Measurements from ENCODE around the gene PPP1R3F.
A peak's percentile ranks its signal among the peaks of the same experiment; 100 is the strongest.

The PPP1R3F gene

DNA sequence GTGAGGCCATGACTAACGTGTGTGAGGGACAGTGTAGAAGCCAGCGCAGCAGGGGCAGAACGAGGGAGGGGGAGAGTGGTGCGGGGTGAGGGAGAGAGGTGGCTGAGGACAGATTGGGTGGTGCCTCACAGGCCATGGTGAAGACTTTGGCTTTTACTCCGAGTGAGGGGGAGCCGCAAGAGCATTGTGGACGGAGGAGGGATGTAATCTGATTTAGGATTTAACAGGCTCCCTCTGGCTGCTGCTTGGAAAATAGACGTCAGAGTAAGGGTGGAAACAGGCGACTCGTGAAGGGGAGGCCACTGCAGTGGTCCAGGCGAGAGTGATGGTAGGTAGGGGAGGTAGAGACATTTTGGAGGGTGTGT is 13.0 kb downstream of the PPP1R3F start:
- TF ChIP-seq, protein P1, sequence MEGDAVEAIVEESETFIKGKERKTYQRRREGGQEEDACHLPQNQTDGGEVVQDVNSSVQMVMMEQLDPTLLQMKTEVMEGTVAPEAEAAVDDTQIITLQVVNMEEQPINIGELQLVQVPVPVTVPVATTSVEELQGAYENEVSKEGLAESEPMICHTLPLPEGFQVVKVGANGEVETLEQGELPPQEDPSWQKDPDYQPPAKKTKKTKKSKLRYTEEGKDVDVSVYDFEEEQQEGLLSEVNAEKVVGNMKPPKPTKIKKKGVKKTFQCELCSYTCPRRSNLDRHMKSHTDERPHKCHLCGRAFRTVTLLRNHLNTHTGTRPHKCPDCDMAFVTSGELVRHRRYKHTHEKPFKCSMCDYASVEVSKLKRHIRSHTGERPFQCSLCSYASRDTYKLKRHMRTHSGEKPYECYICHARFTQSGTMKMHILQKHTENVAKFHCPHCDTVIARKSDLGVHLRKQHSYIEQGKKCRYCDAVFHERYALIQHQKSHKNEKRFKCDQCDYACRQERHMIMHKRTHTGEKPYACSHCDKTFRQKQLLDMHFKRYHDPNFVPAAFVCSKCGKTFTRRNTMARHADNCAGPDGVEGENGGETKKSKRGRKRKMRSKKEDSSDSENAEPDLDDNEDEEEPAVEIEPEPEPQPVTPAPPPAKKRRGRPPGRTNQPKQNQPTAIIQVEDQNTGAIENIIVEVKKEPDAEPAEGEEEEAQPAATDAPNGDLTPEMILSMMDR (IDR thresholded peaks at IDR 0.05; ENCODE audit: borderline replicate concordance, insufficient read depth, low read depth, low read length) = no peak
- no peak overlapping the region for H3K4me3 ChIP-seq (ENCODE audit: low read depth, low read length)

DNA sequence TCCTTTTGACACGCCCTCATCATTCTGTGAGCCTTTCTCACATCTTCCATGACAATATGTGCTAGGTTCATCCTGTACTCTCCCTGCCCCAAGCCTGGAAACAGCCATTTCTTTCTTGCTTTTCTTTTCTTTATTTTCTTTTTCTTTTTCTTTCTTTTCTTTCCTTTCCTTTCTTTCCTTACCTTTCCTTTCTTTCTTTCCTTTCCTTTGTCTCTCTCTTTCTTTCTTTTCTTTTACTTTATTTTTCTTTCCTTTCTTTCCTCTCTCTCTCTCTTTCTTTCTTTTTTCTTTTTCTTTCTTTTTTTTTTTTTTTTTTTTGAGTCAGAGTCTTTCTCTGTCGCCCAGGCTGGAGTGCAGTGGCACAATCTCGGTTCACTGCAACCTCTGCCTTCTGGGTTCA is 14.6 kb downstream of the PPP1R3F start:
- H3K4me3 ChIP-seq (ENCODE audit: low read depth, low read length) = no peak overlapping the region
- TF ChIP-seq, protein P1 (IDR thresholded peaks at IDR 0.05; ENCODE audit: borderline replicate concordance, insufficient read depth, low read depth, low read length) = no peak

DNA sequence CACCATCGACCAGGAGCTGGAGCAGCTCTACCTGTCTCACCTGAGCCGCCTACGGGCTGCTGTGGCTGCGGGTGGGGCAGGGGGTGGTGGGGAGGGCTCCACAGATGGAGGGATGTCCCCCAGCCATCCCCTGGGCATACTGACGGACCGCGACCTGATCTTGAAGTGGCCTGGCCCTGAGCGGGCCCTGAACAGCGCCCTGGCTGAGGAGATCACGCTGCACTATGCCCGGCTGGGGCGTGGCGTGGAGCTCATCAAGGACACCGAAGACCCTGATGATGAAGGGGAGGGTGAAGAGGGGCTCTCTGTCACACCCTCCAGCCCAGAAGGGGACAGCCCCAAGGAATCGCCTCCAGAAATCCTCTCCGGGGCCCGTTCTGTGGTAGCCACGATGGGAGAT is 16.5 kb downstream of the PPP1R3F start:
- TF ChIP-seq, protein P1 (IDR thresholded peaks at IDR 0.05; ENCODE audit: borderline replicate concordance, insufficient read depth, low read depth, low read length) = no peak
- H3K4me3 ChIP-seq (ENCODE audit: low read depth, low read length) = no peak overlapping the region

DNA sequence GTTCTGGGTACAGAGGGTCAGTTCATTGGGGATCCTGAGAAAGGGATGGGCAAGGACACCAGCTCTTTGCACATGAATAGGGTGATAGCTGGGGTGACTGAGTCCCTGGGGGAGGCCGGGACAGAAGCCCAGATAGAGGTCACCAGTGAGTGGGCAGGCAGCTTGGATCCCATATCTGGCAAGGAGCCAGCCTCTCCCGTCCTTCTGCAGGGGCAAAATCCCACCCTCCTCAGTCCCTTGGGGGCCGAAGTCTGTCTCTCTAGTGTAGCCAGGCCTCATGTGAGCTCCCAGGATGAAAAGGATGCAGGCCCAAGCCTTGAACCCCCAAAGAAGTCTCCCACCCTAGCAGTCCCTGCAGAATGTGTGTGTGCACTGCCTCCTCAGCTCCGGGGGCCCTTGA is 17.0 kb downstream of the PPP1R3F start:
- no peak overlapping the region for H3K4me3 ChIP-seq (ENCODE audit: low read depth, low read length)
- TF ChIP-seq, protein P1 (IDR thresholded peaks at IDR 0.05; ENCODE audit: borderline replicate concordance, insufficient read depth, low read depth, low read length) = no peak

DNA sequence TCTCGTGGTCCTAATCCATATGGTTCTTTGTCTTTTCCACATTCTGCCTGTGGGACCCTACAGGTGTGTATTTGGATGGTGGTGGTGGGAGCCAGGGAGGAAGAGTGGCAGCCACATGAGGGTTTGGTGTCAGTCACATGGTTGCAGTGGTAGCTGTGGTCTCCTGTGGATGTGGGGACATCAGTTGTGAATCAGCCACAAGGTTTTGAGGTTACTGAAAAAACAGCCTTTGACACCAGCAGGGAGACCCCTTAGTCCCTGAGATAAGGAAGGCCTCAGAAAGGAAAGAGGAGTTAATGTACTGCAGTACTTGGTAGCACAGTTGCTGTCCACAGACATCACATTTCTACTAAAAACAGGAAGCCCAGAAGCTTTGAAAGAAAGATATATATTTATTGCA is 18.1 kb downstream of the PPP1R3F start:
- TF ChIP-seq, protein P1 (IDR thresholded peaks at IDR 0.05; ENCODE audit: borderline replicate concordance, insufficient read depth, low read depth, low read length) = no peak
- H3K4me3 ChIP-seq (ENCODE audit: low read depth, low read length) = no peak overlapping the region

DNA sequence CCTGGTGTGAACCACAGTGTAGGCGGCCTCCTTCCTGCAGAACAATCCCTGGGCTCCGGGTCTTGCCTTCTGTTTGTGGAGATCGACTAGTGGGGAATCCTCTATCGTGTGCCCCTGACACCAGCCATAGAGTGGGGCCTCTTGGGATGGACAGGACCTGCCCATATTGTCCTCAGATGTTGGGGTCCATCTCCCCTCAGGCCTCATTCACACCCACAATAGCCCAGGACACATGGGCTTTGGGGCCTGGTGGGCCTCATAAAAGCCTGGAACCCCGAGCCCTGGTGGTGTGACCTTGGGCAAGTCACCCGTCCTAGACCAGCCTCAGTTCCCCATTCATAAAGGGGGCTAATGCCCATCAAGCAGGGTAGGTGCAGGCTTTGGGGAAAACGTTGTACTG is 20.6 kb downstream of the PPP1R3F start:
- H3K4me3 ChIP-seq (ENCODE audit: low read depth, low read length) = no peak overlapping the region
- TF ChIP-seq, protein P1 (IDR thresholded peaks at IDR 0.05; ENCODE audit: borderline replicate concordance, insufficient read depth, low read depth, low read length) = no peak

DNA sequence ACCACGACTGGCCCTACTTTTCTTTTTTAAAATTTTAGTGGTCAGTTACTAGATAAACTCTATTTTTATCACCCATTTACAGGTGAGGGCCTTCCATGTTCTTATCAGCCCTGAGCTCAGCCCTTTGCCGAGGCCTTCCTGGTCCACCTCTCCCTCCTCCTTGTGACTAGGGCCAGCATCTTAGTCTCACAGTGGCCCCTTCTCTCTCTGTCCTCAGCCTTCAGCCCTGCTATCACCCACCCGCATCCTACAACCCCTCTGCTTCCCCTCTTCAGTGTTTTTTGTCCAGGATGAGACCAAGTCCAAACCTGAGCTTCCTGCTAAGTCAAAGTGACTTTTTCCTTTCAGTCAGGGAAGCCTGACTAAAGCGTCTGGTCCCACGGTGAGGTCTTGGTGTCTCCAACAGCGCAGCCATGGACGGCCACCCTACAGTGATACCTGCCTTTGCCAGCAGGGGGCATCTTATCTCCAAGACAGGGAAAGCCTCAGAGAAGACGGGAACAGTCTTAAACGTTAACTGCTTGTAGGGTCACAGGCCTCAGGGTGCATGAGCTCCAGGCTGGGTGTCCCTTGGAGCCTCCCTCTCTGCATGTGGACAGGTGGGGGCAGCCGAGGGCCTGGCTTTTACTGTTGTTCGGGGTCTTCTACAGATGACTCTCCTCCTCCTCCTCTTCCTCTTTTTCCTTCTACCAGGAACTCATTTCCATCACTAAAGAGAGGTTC is 22.2 kb downstream of the PPP1R3F start:
- TF ChIP-seq, protein P1 (IDR thresholded peaks at IDR 0.05; ENCODE audit: borderline replicate concordance, insufficient read depth, low read depth, low read length) = peak; percentile 73
- no peak overlapping the region for H3K4me3 ChIP-seq (ENCODE audit: low read depth, low read length)

All from GM12875 (cell line).